Astrocyte (in vitro differentiated cells and primary cell): Measurements from ENCODE around the gene EMP2. TPM values are rescaled to one million over a fixed set of nuclear protein-coding genes. Genes with fewer than 3 reads are reported as not detected.

Experiments used
- DNase-seq: peaks from one replicate; pipeline ENCODE4 v3.0.0-alpha.2; 2010; ENCODE audit warnings: low read depth
- FAIRE-seq: peaks from 2 replicates; lab custom pipeline; 2011; peaks lifted over from hg19 to GRCh38; lab: Jason Lieb, UNC
- H2AFZ ChIP-seq: 2 replicates; pipeline ENCODE4 v1.6.0; 2012; ENCODE audit warnings: low read depth, low read length, inconsistent platforms
- H3K27ac ChIP-seq: 2 replicates; pipeline ENCODE4 v1.5.1; 2011; ENCODE audit warnings: low read depth, low read length, inconsistent platforms
- H3K27me3 ChIP-seq: 2 replicates; pipeline ENCODE4 v1.6.0; 2011; ENCODE audit warnings: low read length, inconsistent platforms; ENCODE audit not compliant: insufficient read depth
- H3K36me3 ChIP-seq: 2 replicates; pipeline ENCODE4 v1.5.1; 2011; ENCODE audit warnings: low read length, inconsistent platforms; ENCODE audit not compliant: insufficient read depth
- H3K4me1 ChIP-seq: 2 replicates; pipeline ENCODE4 v1.5.1; 2011; ENCODE audit warnings: low read length, inconsistent platforms; ENCODE audit not compliant: insufficient read depth
- H3K4me2 ChIP-seq: 2 replicates; pipeline ENCODE4 v1.6.0; 2012; ENCODE audit warnings: low read length, inconsistent platforms
- H3K4me3 ChIP-seq: 2 replicates; pipeline ENCODE4 v1.5.1; 2011; ENCODE audit warnings: low read depth, mild to moderate bottlenecking, low read length, inconsistent platforms; ENCODE audit not compliant: insufficient read depth
- H3K79me2 ChIP-seq: 2 replicates; pipeline ENCODE4 v1.6.0; 2012; ENCODE audit warnings: mild to moderate bottlenecking, low read length, inconsistent platforms; ENCODE audit not compliant: insufficient read depth
- H3K9ac ChIP-seq: 2 replicates; pipeline ENCODE4 v1.6.0; 2012; ENCODE audit warnings: mild to moderate bottlenecking, low read length, inconsistent platforms
- H3K9me3 ChIP-seq: 2 replicates; pipeline ENCODE4 v1.5.1; 2012; ENCODE audit warnings: low read depth, mild to moderate bottlenecking, low read length, inconsistent platforms; ENCODE audit not compliant: insufficient read depth
- H4K20me1 ChIP-seq: 2 replicates; pipeline ENCODE4 v1.6.0; 2012; ENCODE audit warnings: low read length, inconsistent platforms; ENCODE audit not compliant: insufficient read depth
- H3K27ac Mint-ChIP-seq: one replicate; pipeline ENCODE4 v1.8.0; 2021; ENCODE audit warnings: mild to moderate bottlenecking, mixed read lengths; ENCODE audit not compliant: unreplicated experiment
- H3K27me3 Mint-ChIP-seq: one replicate; pipeline ENCODE4 v1.8.0; 2021; ENCODE audit warnings: low read depth, mixed read lengths; ENCODE audit not compliant: unreplicated experiment
- H3K36me3 Mint-ChIP-seq: one replicate; pipeline ENCODE4 v1.8.0; 2021; ENCODE audit warnings: low read depth, mixed read lengths; ENCODE audit not compliant: unreplicated experiment
- H3K4me1 Mint-ChIP-seq: one replicate; pipeline ENCODE4 v1.8.0; 2021; ENCODE audit warnings: low read depth, mixed read lengths; ENCODE audit not compliant: unreplicated experiment
- H3K4me3 Mint-ChIP-seq: one replicate; pipeline ENCODE4 v1.8.0; 2021; ENCODE audit warnings: mild to moderate bottlenecking, moderate library complexity, mixed read lengths; ENCODE audit not compliant: unreplicated experiment
- H3K9me3 Mint-ChIP-seq: one replicate; pipeline ENCODE4 v1.8.0; 2021; ENCODE audit warnings: mild to moderate bottlenecking, mixed read lengths; ENCODE audit not compliant: unreplicated experiment
- EZH2 ChIP-seq: IDR thresholded peaks from 2 replicates; pipeline ENCODE4 v1.6.1; 2012; ENCODE audit warnings: mild to moderate bottlenecking, low read length, inconsistent platforms; ENCODE audit not compliant: insufficient read depth
- total RNA-seq: library from RNA; stranded (reverse); gene quantifications from 2 replicates; pipeline ENCODE4 v1.2.1, GENCODE V29; 2021
- TF ChIP-seq, protein P1 (sequence below): IDR thresholded peaks from 2 replicates; pipeline ENCODE4 v1.5.1; 2011; ENCODE audit warnings: low read depth, mild to moderate bottlenecking, inconsistent platforms, low read length, moderate library complexity; ENCODE audit not compliant: insufficient read depth

EMP2 gene
- total RNA-seq, 1 donor from 2014 or later = 1.7 TPM

DNA sequence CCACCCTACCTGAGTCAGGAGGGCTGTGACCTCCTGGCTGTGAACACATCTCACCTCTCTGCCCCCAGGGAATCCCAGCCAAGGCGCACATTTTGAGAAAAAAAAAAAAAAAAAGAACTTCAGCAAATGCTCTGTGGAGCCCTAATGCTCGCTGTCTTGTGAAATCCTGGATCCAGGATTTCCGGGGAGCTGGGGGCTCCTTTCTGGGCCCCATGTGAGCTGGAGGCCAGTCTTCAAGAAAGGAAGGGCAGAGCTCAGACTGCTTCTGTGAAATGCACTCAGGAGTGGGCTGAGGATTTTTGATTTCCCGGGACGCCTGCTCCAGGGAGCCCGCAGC, 36.0 kb upstream of the EMP2 start:
- Histone ChIP-seq H3K4me2 (no peak overlapping the region), H3K27ac (no peak overlapping the region)

DNA sequence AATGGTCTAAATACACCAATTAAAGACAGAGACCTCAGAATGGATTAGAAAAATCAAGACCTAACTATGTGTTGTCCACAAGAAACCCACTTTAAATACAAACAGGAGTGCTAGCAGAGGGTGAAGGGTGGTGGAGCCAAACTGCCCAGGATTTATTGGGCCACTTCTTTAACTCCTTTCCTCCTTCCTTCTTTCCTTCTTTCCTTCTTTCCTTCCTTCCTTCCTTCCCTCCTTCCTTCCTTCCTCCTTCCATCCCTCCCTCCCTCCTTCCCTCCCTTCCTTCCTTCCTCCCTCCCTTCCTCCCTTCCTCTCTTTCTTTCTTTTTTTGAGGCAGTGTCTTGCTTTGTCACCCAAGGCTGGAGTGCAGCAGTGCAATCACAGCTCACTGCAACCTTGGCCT, 34.3 kb upstream of the EMP2 start:
- Histone ChIP-seq H3K27me3 (no peaks in the 10 kb centered on the region), H2AFZ (no peak overlapping the region), H3K4me3 (no peak overlapping the region), H3K9me3 (no peaks in the 10 kb centered on the region), H3K27ac (no peak overlapping the region), H3K4me2 (no peak overlapping the region), H3K79me2 (no peaks in the 10 kb centered on the region), H4K20me1 (no peaks in the 10 kb centered on the region), H3K4me1 (peaks cover 12% of the 10 kb centered on the region), H3K9ac (no peak overlapping the region), H3K36me3 (no peaks in the 10 kb centered on the region)
- H3K36me3 Mint-ChIP-seq = no peaks in the 10 kb centered on the region
- H3K27ac Mint-ChIP-seq = no peak overlapping the region
- no peak for TF ChIP-seq EZH2
- TF ChIP-seq, protein P1, sequence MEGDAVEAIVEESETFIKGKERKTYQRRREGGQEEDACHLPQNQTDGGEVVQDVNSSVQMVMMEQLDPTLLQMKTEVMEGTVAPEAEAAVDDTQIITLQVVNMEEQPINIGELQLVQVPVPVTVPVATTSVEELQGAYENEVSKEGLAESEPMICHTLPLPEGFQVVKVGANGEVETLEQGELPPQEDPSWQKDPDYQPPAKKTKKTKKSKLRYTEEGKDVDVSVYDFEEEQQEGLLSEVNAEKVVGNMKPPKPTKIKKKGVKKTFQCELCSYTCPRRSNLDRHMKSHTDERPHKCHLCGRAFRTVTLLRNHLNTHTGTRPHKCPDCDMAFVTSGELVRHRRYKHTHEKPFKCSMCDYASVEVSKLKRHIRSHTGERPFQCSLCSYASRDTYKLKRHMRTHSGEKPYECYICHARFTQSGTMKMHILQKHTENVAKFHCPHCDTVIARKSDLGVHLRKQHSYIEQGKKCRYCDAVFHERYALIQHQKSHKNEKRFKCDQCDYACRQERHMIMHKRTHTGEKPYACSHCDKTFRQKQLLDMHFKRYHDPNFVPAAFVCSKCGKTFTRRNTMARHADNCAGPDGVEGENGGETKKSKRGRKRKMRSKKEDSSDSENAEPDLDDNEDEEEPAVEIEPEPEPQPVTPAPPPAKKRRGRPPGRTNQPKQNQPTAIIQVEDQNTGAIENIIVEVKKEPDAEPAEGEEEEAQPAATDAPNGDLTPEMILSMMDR = no peak
- peaks cover 8% of the 10 kb centered on the region for H3K4me1 Mint-ChIP-seq
- peaks cover 25% of the 10 kb centered on the region for H3K27me3 Mint-ChIP-seq
- DNase-seq = no peak
- no peak overlapping the region for H3K4me3 Mint-ChIP-seq
- FAIRE-seq = no peak
- no peaks in the 10 kb centered on the region for H3K9me3 Mint-ChIP-seq

More for the DNA sequence above, 36.0 kb upstream of the EMP2 start:
- Histone ChIP-seq H3K4me1 (peaks cover 9% of the 10 kb centered on the region), H3K9me3 (no peaks in the 10 kb centered on the region), H3K27me3 (no peaks in the 10 kb centered on the region), H2AFZ (no peak overlapping the region), H4K20me1 (no peaks in the 10 kb centered on the region), H3K36me3 (no peaks in the 10 kb centered on the region), H3K9ac (no peak overlapping the region), H3K79me2 (no peaks in the 10 kb centered on the region), H3K4me3 (no peak overlapping the region)
- no peak for DNase-seq
- FAIRE-seq = no peak
- Mint-ChIP-seq H3K4me3 (no peak overlapping the region), H3K9me3 (no peaks in the 10 kb centered on the region), H3K4me1 (peaks cover 6% of the 10 kb centered on the region), H3K27ac (no peak overlapping the region), H3K27me3 (peaks cover 31% of the 10 kb centered on the region), H3K36me3 (no peaks in the 10 kb centered on the region)
- TF ChIP-seq, protein P1 = no peak
- no peak for TF ChIP-seq EZH2

DNA sequence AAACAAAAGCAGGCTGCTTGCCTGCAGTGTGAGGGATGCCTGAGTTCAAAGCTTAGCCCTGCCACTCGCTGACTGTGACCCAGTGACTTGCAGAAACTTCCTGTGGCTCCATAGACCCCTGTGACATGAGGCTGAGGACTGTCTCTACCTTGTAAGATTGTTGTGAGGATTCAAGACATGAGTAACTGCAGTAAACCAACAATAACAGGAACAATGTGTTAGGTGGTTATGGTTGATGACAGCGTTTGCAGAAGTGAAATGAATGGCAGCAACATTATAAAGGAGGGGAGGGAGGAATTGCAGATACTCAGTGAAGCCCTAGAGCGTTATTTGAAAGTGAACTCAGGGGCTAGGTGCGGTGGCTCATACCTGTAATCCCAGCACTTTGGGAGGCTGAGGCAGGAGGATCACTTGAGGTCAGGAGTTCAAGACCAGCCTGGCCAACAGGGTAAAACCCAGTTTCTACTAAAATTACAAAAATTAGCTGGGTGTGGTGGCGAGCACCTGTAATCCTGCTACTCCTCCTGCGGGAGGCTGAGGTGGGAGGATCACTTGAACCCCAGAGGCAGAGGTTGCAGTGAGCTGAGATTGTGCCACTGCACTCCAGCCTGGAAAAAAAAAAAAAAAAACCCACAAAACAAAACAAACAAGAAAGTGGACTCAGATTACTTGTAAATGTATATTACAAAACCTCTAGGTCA, 33.5 kb upstream of the EMP2 start:
- H3K4me2 ChIP-seq = no peak overlapping the region
- H3K36me3 ChIP-seq = no peaks in the 10 kb centered on the region
- no peak for TF ChIP-seq EZH2
- TF ChIP-seq, protein P1 = no peak
- no peaks in the 10 kb centered on the region for H3K9me3 ChIP-seq
- H3K79me2 ChIP-seq = no peaks in the 10 kb centered on the region
- H3K27ac ChIP-seq = no peak overlapping the region
- no peaks in the 10 kb centered on the region for H3K27me3 ChIP-seq
- no peak for DNase-seq
- no peak overlapping the region for H3K4me3 ChIP-seq
- Mint-ChIP-seq H3K9me3 (no peaks in the 10 kb centered on the region), H3K4me3 (no peak overlapping the region), H3K4me1 (peaks cover 15% of the 10 kb centered on the region), H3K27me3 (peaks cover 22% of the 10 kb centered on the region), H3K36me3 (no peaks in the 10 kb centered on the region), H3K27ac (no peak overlapping the region)
- no peaks in the 10 kb centered on the region for H4K20me1 ChIP-seq
- FAIRE-seq = no peak
- H3K4me1 ChIP-seq = peaks cover 20% of the 10 kb centered on the region
- H3K9ac ChIP-seq = no peak overlapping the region
- H2AFZ ChIP-seq = no peak overlapping the region
